GM23338 (cell line): Measurements from ENCODE around the gene CDK5R1. TPM values are rescaled to one million over a fixed set of nuclear protein-coding genes. Genes with fewer than 3 reads are reported as not detected.
A peak's percentile ranks its signal among the peaks of the same experiment; 100 is the strongest.

Experiments
- ATAC-seq: fragments of 200-7000 bp; cut with Tn5 transposase; 3 replicates; pipeline ENCODE4 v1.9.1; 2020
- DNase-seq: peaks from one replicate; pipeline ENCODE4 v3.0.0-alpha.2; 2015; ENCODE audit warnings: low spot score
- H2AFZ ChIP-seq: fragments of 200-600 bp; sonication (generic); 2 replicates; pipeline ENCODE4 v1.8.0; 2016; ENCODE audit warnings: antibody characterized with exemption, mild to moderate bottlenecking, moderate library complexity
- H3F3A ChIP-seq: fragments of 200-600 bp; sonication (generic); replicated peaks from 2 replicates; pipeline ENCODE4 v1.8.0; 2017; ENCODE audit warnings: antibody characterized with exemption, mixed run types, low read depth
- H3K27ac ChIP-seq: fragments of 200-600 bp; sonication (generic); 2 replicates; pipeline ENCODE4 v1.6.1; 2016; ENCODE audit warnings: low read depth
- H3K27me3 ChIP-seq: fragments of 200-600 bp; sonication (generic); 2 replicates; pipeline ENCODE4 v1.8.0; 2016; ENCODE audit warnings: mild to moderate bottlenecking, mixed run types, moderate library complexity; ENCODE audit not compliant: insufficient read depth
- H3K36me3 ChIP-seq: fragments of 200-600 bp; sonication (generic); 2 replicates; pipeline ENCODE4 v1.8.0; 2016; ENCODE audit warnings: mild to moderate bottlenecking; ENCODE audit not compliant: insufficient read depth
- H3K4me1 ChIP-seq: fragments of 200-600 bp; sonication (generic); 2 replicates; pipeline ENCODE4 v1.8.0; 2016; ENCODE audit warnings: mild to moderate bottlenecking, moderate library complexity; ENCODE audit not compliant: insufficient read depth
- H3K4me2 ChIP-seq: fragments of 200-600 bp; sonication (generic); 2 replicates; pipeline ENCODE4 v1.7.1; 2017; ENCODE audit warnings: mixed run types
- H3K4me3 ChIP-seq: fragments of 200-600 bp; sonication (generic); 2 replicates; pipeline ENCODE4 v1.6.1; 2016; ENCODE audit warnings: mixed run types
- H3K79me2 ChIP-seq: fragments of 200-600 bp; sonication (generic); replicated peaks from 2 replicates; pipeline ENCODE4 v1.8.0; 2017; ENCODE audit warnings: mild to moderate bottlenecking; ENCODE audit not compliant: insufficient read depth
- H3K9me2 ChIP-seq: fragments of 200-600 bp; sonication (generic); 2 replicates; pipeline ENCODE4 v1.8.0; 2017; ENCODE audit not compliant: insufficient read depth
- H4K20me1 ChIP-seq: fragments of 200-600 bp; sonication (generic); replicated peaks from 2 replicates; pipeline ENCODE4 v1.8.0; 2017; ENCODE audit warnings: mild to moderate bottlenecking; ENCODE audit not compliant: insufficient read depth
- H3K27ac Mint-ChIP-seq: 2 replicates; pipeline ENCODE4 v1.8.0; 2020; ENCODE audit warnings: inconsistent platforms, mild to moderate bottlenecking, moderate library complexity, mixed read lengths
- H3K27me3 Mint-ChIP-seq: 3 replicates; pipeline ENCODE4 v1.8.0; 2022; ENCODE audit warnings: low read depth, mild to moderate bottlenecking, moderate library complexity, mixed read lengths, inconsistent platforms; ENCODE audit not compliant: insufficient read depth, poor library complexity
- H3K36me3 Mint-ChIP-seq: 3 replicates; pipeline ENCODE4 v1.8.0; 2021; ENCODE audit warnings: low read depth, mild to moderate bottlenecking, inconsistent platforms, moderate library complexity, mixed read lengths
- H3K4me1 Mint-ChIP-seq: 3 replicates; pipeline ENCODE4 v1.8.0; 2020; ENCODE audit warnings: mild to moderate bottlenecking, inconsistent platforms, mixed read lengths
- H3K4me3 Mint-ChIP-seq: 3 replicates; pipeline ENCODE4 v1.8.0; 2021; ENCODE audit warnings: moderate library complexity, mild to moderate bottlenecking, inconsistent platforms, mixed read lengths
- H3K9me3 Mint-ChIP-seq: 3 replicates; pipeline ENCODE4 v1.8.0; 2020; ENCODE audit warnings: moderate library complexity, mild to moderate bottlenecking, inconsistent platforms, mixed read lengths
- CREB1 ChIP-seq: fragments of 250-450 bp; sonication (Bioruptor Pico); IDR thresholded peaks from 2 replicates; pipeline ENCODE4 v1.5.0; 2020; ENCODE audit warnings: low read depth, mild to moderate bottlenecking, moderate library complexity
- EZH2 ChIP-seq: fragments of 200-600 bp; sonication (generic); IDR thresholded peaks from one replicate; pipeline ENCODE4 v1.8.0; 2017; ENCODE audit warnings: antibody characterized with exemption, mild to moderate bottlenecking, low read depth; ENCODE audit not compliant: unreplicated experiment
- EZH2phosphoT487 ChIP-seq: fragments of 200-600 bp; sonication (generic); IDR thresholded peaks from one replicate; pipeline ENCODE4 v1.8.1; 2018; ENCODE audit warnings: antibody characterized with exemption; ENCODE audit not compliant: unreplicated experiment
- JUNB ChIP-seq: IDR thresholded peaks from one replicate; pipeline ENCODE4 v1.6.1; 2016; ENCODE audit warnings: antibody characterized with exemption; ENCODE audit not compliant: unreplicated experiment
- NANOG ChIP-seq: IDR thresholded peaks from 2 replicates; pipeline ENCODE4 v1.6.1; 2016; ENCODE audit warnings: antibody characterized with exemption, borderline replicate concordance
- POLR2AphosphoS5 ChIP-seq: IDR thresholded peaks from 2 replicates; pipeline ENCODE4 v1.6.1; 2016; ENCODE audit warnings: antibody characterized with exemption, low read depth
- STAT1 ChIP-seq: IDR thresholded peaks from one replicate; pipeline ENCODE4 v1.6.1; 2016; ENCODE audit warnings: antibody characterized with exemption; ENCODE audit not compliant: unreplicated experiment
- ZNF331 ChIP-seq: fragments of 250-450 bp; sonication (Bioruptor Pico); IDR thresholded peaks from 2 replicates; pipeline ENCODE4 v1.5.0; 2020; ENCODE audit warnings: low read depth, mild to moderate bottlenecking, moderate library complexity
- polyA plus RNA-seq: library from polyadenylated mRNA; unstranded; fragments of >200 nt; fragmentation: Nextera tagmentation; extraction: Ambion mirVana; gene quantifications from 2 replicates; pipeline ENCODE4 v1.2.1, GENCODE V29; 2016
- total RNA-seq: library from RNA; depleted of rRNA; stranded (reverse); fragments of >200 nt; shearing (Covaris generic); gene quantifications from 2 replicates; pipeline ENCODE4 v1.2.3, GENCODE V29; 2014
- TF ChIP-seq, protein P1 (sequence below): IDR thresholded peaks from one replicate; pipeline ENCODE4 v1.6.1; 2018; ENCODE audit warnings: antibody characterized with exemption; ENCODE audit not compliant: unreplicated experiment
- TF ChIP-seq, protein P2 (sequence below): fragments of 250-450 bp; sonication (Bioruptor Pico); IDR thresholded peaks from 2 replicates; pipeline ENCODE4 v1.5.0; 2020; ENCODE audit warnings: mild to moderate bottlenecking, moderate library complexity

CDK5R1 gene
- total and polyA plus RNA-seq, 2 experiments from 2014 or later, result 4.0 to 11.6 TPM

DNA sequence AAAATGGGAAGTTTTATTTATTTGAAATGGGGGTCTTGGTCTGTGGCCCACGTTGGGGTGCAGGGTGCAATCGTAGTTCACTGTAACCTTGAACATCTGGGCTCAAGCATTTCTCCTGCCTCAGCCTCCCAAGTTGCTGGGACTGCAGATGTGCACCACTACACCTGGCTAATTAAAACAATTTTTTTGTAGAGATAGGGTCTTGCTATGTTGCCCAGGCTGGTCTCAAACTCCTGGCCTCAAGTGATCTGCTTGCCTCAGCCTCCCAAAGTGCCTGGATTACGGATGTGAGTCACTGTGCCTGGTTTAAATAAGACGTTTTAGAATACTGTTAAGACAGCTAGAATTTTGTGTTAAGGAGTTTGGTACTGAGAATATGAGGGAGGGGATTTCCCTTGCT lies 26.7 kb upstream of the CDK5R1 start:
- DNase-seq (no peak), ATAC-seq (no peak)
- TF ChIP-seq EZH2phosphoT487 (no peak), JUNB (no peak), CREB1 (no peak)
- TF ChIP-seq, protein P1, sequence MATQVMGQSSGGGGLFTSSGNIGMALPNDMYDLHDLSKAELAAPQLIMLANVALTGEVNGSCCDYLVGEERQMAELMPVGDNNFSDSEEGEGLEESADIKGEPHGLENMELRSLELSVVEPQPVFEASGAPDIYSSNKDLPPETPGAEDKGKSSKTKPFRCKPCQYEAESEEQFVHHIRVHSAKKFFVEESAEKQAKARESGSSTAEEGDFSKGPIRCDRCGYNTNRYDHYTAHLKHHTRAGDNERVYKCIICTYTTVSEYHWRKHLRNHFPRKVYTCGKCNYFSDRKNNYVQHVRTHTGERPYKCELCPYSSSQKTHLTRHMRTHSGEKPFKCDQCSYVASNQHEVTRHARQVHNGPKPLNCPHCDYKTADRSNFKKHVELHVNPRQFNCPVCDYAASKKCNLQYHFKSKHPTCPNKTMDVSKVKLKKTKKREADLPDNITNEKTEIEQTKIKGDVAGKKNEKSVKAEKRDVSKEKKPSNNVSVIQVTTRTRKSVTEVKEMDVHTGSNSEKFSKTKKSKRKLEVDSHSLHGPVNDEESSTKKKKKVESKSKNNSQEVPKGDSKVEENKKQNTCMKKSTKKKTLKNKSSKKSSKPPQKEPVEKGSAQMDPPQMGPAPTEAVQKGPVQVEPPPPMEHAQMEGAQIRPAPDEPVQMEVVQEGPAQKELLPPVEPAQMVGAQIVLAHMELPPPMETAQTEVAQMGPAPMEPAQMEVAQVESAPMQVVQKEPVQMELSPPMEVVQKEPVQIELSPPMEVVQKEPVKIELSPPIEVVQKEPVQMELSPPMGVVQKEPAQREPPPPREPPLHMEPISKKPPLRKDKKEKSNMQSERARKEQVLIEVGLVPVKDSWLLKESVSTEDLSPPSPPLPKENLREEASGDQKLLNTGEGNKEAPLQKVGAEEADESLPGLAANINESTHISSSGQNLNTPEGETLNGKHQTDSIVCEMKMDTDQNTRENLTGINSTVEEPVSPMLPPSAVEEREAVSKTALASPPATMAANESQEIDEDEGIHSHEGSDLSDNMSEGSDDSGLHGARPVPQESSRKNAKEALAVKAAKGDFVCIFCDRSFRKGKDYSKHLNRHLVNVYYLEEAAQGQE, result no peak
- Histone ChIP-seq H4K20me1 (peaks cover 57% of the 10 kb centered on the region), H3K4me1 (no peaks in the 10 kb centered on the region), H3K4me2 (no peak overlapping the region), H3K36me3 (peaks cover 48% of the 10 kb centered on the region), H2AFZ (no peak overlapping the region), H3F3A (peaks cover 21% of the 10 kb centered on the region), H3K79me2 (peaks cover 84% of the 10 kb centered on the region), H3K9me2 (no peaks in the 10 kb centered on the region), H3K27me3 (no peaks in the 10 kb centered on the region), H3K27ac (no peak overlapping the region), H3K4me3 (no peak overlapping the region)
- H3K36me3 Mint-ChIP-seq, result peaks cover 87% of the 10 kb centered on the region
- no peak overlapping the region for H3K4me3 Mint-ChIP-seq
- no peaks in the 10 kb centered on the region for H3K9me3 Mint-ChIP-seq
- peaks cover 3% of the 10 kb centered on the region; the same call in 1 of the 3 replicates for H3K4me1 Mint-ChIP-seq
- no peak overlapping the region for H3K27ac Mint-ChIP-seq
- no peaks in the 10 kb centered on the region for H3K27me3 Mint-ChIP-seq

DNA sequence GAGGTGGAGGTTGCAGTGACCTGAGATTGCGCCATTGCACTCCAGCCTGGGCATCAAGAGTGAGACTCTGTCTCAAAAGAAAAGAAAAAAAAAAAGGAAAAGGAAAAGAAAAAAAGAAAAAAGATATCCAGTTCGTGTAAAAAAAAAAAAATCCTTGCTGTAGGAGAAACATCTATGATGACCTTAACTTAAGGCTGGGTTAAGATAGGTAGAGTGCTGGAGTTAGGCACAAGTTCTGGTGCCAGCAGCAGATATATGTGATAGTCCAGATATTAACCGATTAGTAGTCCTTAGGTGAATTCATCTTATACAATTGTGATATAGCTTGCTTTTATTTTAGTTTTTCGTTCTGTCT lies 25.3 kb upstream of the CDK5R1 start:
- Mint-ChIP-seq H3K36me3 (peaks cover 87% of the 10 kb centered on the region), H3K9me3 (no peaks in the 10 kb centered on the region), H3K4me3 (no peak overlapping the region), H3K27me3 (no peaks in the 10 kb centered on the region), H3K4me1 (peaks cover 3% of the 10 kb centered on the region; the same call in 1 of the 3 replicates), H3K27ac (no peak overlapping the region)
- H3K4me3 ChIP-seq, result no peak overlapping the region
- H3K79me2 ChIP-seq, result peaks cover 82% of the 10 kb centered on the region
- DNase-seq (no peak), ATAC-seq (no peak)
- no peaks in the 10 kb centered on the region for H3K27me3 ChIP-seq
- H3K4me2 ChIP-seq, result no peak overlapping the region
- H2AFZ ChIP-seq, result no peak overlapping the region
- H3K27ac ChIP-seq, result peak overlapping the region; percentile 45; the same call in 1 of the 2 replicates
- H3K36me3 ChIP-seq, result peaks cover 46% of the 10 kb centered on the region
- H3F3A ChIP-seq, result peaks cover 21% of the 10 kb centered on the region
- no peaks in the 10 kb centered on the region for H3K4me1 ChIP-seq
- no peaks in the 10 kb centered on the region for H3K9me2 ChIP-seq
- peaks cover 51% of the 10 kb centered on the region for H4K20me1 ChIP-seq
- TF ChIP-seq POLR2AphosphoS5 (no peak), EZH2 (no peak), NANOG (no peak), ZNF331 (no peak), EZH2phosphoT487 (no peak), STAT1 (no peak), CREB1 (no peak), JUNB (no peak)
- TF ChIP-seq, protein P2, sequence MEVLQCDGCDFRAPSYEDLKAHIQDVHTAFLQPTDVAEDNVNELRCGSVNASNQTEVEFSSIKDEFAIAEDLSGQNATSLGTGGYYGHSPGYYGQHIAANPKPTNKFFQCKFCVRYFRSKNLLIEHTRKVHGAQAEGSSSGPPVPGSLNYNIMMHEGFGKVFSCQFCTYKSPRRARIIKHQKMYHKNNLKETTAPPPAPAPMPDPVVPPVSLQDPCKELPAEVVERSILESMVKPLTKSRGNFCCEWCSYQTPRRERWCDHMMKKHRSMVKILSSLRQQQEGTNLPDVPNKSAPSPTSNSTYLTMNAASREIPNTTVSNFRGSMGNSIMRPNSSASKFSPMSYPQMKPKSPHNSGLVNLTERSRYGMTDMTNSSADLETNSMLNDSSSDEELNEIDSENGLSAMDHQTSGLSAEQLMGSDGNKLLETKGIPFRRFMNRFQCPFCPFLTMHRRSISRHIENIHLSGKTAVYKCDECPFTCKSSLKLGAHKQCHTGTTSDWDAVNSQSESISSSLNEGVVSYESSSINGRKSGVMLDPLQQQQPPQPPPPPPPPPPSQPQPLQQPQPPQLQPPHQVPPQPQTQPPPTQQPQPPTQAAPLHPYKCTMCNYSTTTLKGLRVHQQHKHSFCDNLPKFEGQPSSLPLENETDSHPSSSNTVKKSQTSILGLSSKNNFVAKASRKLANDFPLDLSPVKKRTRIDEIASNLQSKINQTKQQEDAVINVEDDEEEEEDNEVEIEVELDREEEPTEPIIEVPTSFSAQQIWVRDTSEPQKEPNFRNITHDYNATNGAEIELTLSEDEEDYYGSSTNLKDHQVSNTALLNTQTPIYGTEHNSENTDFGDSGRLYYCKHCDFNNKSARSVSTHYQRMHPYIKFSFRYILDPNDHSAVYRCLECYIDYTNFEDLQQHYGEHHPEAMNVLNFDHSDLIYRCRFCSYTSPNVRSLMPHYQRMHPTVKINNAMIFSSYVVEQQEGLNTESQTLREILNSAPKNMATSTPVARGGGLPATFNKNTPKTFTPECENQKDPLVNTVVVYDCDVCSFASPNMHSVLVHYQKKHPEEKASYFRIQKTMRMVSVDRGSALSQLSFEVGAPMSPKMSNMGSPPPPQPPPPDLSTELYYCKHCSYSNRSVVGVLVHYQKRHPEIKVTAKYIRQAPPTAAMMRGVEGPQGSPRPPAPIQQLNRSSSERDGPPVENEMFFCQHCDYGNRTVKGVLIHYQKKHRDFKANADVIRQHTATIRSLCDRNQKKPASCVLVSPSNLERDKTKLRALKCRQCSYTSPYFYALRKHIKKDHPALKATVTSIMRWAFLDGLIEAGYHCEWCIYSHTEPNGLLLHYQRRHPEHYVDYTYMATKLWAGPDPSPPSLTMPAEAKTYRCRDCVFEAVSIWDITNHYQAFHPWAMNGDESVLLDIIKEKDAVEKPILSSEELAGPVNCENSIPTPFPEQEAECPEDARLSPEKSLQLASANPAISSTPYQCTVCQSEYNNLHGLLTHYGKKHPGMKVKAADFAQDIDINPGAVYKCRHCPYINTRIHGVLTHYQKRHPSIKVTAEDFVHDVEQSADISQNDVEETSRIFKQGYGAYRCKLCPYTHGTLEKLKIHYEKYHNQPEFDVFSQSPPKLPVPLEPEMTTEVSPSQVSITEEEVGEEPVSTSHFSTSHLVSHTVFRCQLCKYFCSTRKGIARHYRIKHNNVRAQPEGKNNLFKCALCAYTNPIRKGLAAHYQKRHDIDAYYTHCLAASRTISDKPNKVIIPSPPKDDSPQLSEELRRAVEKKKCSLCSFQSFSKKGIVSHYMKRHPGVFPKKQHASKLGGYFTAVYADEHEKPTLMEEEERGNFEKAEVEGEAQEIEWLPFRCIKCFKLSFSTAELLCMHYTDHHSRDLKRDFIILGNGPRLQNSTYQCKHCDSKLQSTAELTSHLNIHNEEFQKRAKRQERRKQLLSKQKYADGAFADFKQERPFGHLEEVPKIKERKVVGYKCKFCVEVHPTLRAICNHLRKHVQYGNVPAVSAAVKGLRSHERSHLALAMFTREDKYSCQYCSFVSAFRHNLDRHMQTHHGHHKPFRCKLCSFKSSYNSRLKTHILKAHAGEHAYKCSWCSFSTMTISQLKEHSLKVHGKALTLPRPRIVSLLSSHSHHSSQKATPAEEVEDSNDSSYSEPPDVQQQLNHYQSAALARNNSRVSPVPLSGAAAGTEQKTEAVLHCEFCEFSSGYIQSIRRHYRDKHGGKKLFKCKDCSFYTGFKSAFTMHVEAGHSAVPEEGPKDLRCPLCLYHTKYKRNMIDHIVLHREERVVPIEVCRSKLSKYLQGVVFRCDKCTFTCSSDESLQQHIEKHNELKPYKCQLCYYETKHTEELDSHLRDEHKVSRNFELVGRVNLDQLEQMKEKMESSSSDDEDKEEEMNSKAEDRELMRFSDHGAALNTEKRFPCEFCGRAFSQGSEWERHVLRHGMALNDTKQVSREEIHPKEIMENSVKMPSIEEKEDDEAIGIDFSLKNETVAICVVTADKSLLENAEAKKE (CRISPR knock-in tag), result no peak
